ENCODE data around the gene SSTR3. TPM values are rescaled to one million over a fixed set of nuclear protein-coding genes. Genes with fewer than 3 reads are reported as not detected.

Gene SSTR3
- total and polyA plus RNA-seq, 9 of the 15 experiments (the other 6 are each of a cell fraction or from before 2014, with no cell fraction given) = 0.03 TPM; not detected in 8

- TF ChIP-seq CBFA2T2 (conservative IDR thresholded peaks at IDR 0.05) (no peak), SLC30A9 (CRISPR knock-in tag; IDR thresholded peaks at IDR 0.05) (no peak), STAT5A (IDR thresholded peaks at IDR 0.05; ENCODE audit: borderline replicate concordance, low read length) (no peak), ARNT (IDR thresholded peaks at IDR 0.05) (no peak), ZFP1 (CRISPR knock-in tag; IDR thresholded peaks at IDR 0.05) (no peak), RBM22 (IDR thresholded peaks at IDR 0.05; ENCODE audit: low read depth, low read length, poor library complexity, severe bottlenecking) (no peak), ATF2 (CRISPR knock-in tag; IDR thresholded peaks at IDR 0.05) (no peak), CCAR2 (IDR thresholded peaks at IDR 0.05; ENCODE audit: low read depth, low read length) (no peak), ZNF311 (CRISPR knock-in tag; IDR thresholded peaks at IDR 0.05) (no peak), ETS1 (conservative IDR thresholded peaks at IDR 0.05; ENCODE audit: control insufficient read depth, low read depth, low read length) (no peak), CGGBP1 (CRISPR knock-in tag; IDR thresholded peaks at IDR 0.05) (no peak), ZHX1 (conservative IDR thresholded peaks at IDR 0.05; ENCODE audit: low read length) (no peak), GTF2F1 (IDR thresholded peaks at IDR 0.05; ENCODE audit: low read depth, low read length) (no peak), ZNF133 (CRISPR knock-in tag; IDR thresholded peaks at IDR 0.05) (no peak), SAFB2 (IDR thresholded peaks at IDR 0.05; ENCODE audit: borderline replicate concordance, low read depth, low read length, severe bottlenecking) (no peak), HMBOX1 (IDR thresholded peaks at IDR 0.05) (no peak), GABPB1 (CRISPR knock-in tag; IDR thresholded peaks at IDR 0.05) (no peak), RBM25 (IDR thresholded peaks at IDR 0.05; ENCODE audit: low read depth, low read length, severe bottlenecking) (peak; percentile 81), NFRKB (IDR thresholded peaks at IDR 0.05; ENCODE audit: low read depth) (no peak), CHD2 (IDR thresholded peaks at IDR 0.05; ENCODE audit: low read depth, low read length) (peak; percentile 55; the same call in 1 of the 2 replicates), PHF20 (IDR thresholded peaks at IDR 0.05; ENCODE audit: partially characterized antibody) (no peak)
These were observed 25.9 kb downstream of the SSTR3 start (continued) for GRCh38 chr22:37186228-37186996.

All from K562 (cell line).